Ovary (tissue), 9 donors: Measurements from ENCODE around the gene PPP1R37. TPM values are rescaled to one million over a fixed set of nuclear protein-coding genes. Genes with fewer than 3 reads are reported as not detected.

Source experiments
- DNase-seq, 5 donors: peaks; one replicate each; pipeline ENCODE4 v3.0.0-alpha.2; 2019 to 2020
- H3K27ac ChIP-seq, 2 donors: fragments of 200-600 bp; one replicate each; pipeline versions ENCODE4 v1.5.1 to v1.8.0; 2019 to 2022
- H3K27me3 ChIP-seq: fragments of 200-600 bp; one replicate; pipeline ENCODE4 v1.8.0; 2022
- H3K36me3 ChIP-seq: fragments of 200-600 bp; sonication (generic); one replicate; pipeline ENCODE4 v1.5.1; 2019
- H3K4me1 ChIP-seq: one replicate; pipeline ENCODE4 v1.8.1; 2013; ENCODE audit warnings: mild to moderate bottlenecking, moderate library complexity; ENCODE audit not compliant: insufficient read depth
- H3K4me3 ChIP-seq: fragments of 200-600 bp; sonication (generic); one replicate; pipeline ENCODE4 v1.5.1; 2017
- H3K9me3 ChIP-seq, 2 donors: fragments of 200-600 bp in 1 of 2; sonication (generic) in 1 of 2; one replicate each; pipeline versions ENCODE4 v1.5.1 to v1.8.1; 2013 to 2019; ENCODE audit warnings: mild to moderate bottlenecking in 1 of 2, moderate library complexity in 1 of 2
- EP300 ChIP-seq: sonication (generic); formaldehyde crosslinking; IDR thresholded peaks from one replicate; pipeline ENCODE4 v1.6.1; 2017; ENCODE audit warnings: antibody characterized with exemption
- POLR2A ChIP-seq: fragments of 450-650 bp; IDR thresholded peaks from one replicate; pipeline ENCODE4 v1.6.1; 2017; ENCODE audit warnings: antibody characterized with exemption, mild to moderate bottlenecking, moderate library complexity
- WGBS, 3 donors: extraction: QIAGEN DNeasy Blood & Tissue Kit in 1 of 3; methylation state at CpG; one replicate each; pipeline versions ENCODE4 v1.1.5 to v1.1.7; 2013 to 2017; 5-methylcytosine and 5-hydroxymethylcytosine counted together
- intact Hi-C, 4 donors: fragments of 100-400 bp; cut with DNase I; formaldehyde crosslinking; loops; one replicate each; pipeline versions ENCODE4 v1.11.0 to v1.15.1; 2022 to 2023
- polyA plus RNA-seq, 2 donors: library from polyadenylated mRNA; stranded (reverse); fragments of 200-250 nt in 1 of 2; fragments of 350-450 nt in 1 of 2; fragmentation: Illumina TruSeq in 1 of 2; extraction: RNeasy Lipid Tissue Mini Kit (QIAGEN cat#74804) in 1 of 2; gene quantifications; one replicate each; pipeline ENCODE4 v1.2.3, GENCODE V29; 2013 to 2014
- total RNA-seq, 7 donors: library from RNA; depleted of rRNA in 2 of 7; stranded (reverse); fragments of >200 nt in 2 of 7; fragmentation: NEBNext Ultra II Directional in 3 of 7; extraction: Animal tissue kit (Norgen Biotek cat#: 25700) in 3 of 7; gene quantifications; one replicate each; pipeline versions ENCODE4 v1.1.0 to v1.2.4, GENCODE V29; 2016 to 2023
- TF ChIP-seq, protein P1 (sequence below), 3 donors: fragments of 450-650 bp in 2 of 3; fragments of 200-600 bp in 1 of 3; IDR thresholded peaks; one replicate each; pipeline versions ENCODE4 v1.5.1 to v1.8.0; 2016 to 2022; ENCODE audit warnings: antibody characterized with exemption in 3 of 3, mild to moderate bottlenecking in 1 of 3
- donor health status: DM: no; HTN: no; CAD: no; lungs with moderate emphysema.
- donor health status: DM: no; HTN: no; CAD: no.
- donor health status: Bipolar disorder and iron deficiency.
- donor health status: DM: yes; HTN: yes; CAD: no.
- donor health status: DM: no; HTN: no; CAD: no.
- donor health status: DM: yes; HTN: yes; CAD: no.

Gene PPP1R37
- total and polyA plus RNA-seq, 9 donors = 5.5 to 28.4 (median 20.2) TPM

DNA sequence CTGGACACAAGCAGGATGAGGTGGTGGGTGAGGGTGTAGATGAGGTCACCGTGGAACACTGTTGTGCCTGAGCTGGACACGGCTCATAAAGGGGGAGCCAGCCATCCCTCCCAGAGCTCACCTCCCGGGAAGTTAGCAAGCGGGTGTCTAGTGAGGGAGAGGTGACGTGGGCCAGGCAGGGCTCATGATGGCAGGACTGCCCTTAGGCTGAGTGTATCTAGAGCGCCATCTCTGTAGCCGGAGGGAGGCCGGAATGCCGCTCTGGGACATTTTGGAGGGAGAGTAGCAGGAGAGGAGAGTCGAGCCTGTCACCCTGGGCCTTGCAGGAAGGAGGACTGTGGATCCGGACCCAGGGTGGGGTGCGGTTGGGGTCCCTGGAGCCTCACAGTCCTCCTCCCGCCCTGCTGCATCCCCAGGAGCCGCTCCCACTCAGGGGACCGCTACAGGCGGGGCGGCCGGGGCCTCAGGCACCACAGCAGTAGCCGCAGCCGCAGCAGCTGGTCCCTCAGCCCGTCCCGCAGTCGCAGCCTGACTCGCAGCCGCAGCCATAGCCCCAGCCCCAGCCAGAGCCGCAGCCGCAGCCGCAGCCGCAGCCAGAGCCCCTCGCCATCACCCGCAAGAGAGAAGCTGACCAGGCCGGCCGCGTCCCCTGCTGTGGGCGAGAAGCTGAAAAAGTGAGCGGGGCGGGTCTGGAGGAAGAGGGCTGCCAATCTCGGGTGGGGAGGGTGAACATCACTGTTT, 25.9 kb upstream of the PPP1R37 start:
- Histone ChIP-seq H3K4me3 (no peak overlapping the region), H3K27ac (no peak overlapping the region), H3K4me1 (no peaks in the 10 kb centered on the region), H3K9me3 (no peaks in the 10 kb centered on the region), H3K27me3 (no peaks in the 10 kb centered on the region), H3K36me3 (peaks cover 4% of the 10 kb centered on the region)
- no peak for TF ChIP-seq POLR2A
- TF ChIP-seq EP300 = no peak
- TF ChIP-seq, protein P1, sequence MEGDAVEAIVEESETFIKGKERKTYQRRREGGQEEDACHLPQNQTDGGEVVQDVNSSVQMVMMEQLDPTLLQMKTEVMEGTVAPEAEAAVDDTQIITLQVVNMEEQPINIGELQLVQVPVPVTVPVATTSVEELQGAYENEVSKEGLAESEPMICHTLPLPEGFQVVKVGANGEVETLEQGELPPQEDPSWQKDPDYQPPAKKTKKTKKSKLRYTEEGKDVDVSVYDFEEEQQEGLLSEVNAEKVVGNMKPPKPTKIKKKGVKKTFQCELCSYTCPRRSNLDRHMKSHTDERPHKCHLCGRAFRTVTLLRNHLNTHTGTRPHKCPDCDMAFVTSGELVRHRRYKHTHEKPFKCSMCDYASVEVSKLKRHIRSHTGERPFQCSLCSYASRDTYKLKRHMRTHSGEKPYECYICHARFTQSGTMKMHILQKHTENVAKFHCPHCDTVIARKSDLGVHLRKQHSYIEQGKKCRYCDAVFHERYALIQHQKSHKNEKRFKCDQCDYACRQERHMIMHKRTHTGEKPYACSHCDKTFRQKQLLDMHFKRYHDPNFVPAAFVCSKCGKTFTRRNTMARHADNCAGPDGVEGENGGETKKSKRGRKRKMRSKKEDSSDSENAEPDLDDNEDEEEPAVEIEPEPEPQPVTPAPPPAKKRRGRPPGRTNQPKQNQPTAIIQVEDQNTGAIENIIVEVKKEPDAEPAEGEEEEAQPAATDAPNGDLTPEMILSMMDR (IDR thresholded peaks at IDR 0.05) = no peak
- 91 to 92% (median 91%) methylated on average over 35 to 38 of the region's 38 CpGs for WGBS, 3 donors
- DNase-seq = no peak
- intact Hi-C loops = no loop called here

DNA sequence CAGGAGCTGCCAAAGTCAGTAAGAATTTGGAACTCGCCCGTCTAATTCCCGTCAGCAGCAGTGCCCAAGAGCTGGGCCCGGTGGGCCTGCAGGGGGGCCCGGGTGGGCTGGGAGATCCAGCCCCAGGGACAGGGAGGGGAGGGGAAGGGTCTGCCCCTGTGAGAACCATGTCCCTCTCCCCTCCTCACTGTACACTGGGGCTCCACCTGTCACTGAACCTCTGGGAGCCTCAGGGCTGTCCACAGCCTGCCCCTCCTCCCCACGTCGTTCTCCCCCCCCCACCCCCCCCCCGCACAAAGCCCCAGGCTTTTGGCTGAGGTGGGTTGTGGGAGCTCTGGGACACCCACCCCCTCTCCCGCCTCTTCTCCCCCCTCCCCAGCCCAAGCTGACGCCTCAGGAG, 24.9 kb upstream of the PPP1R37 start:
- intact Hi-C loops = no loop called here
- 74 to 82% (median 75%) methylated on average over 9 to 10 of the region's 10 CpGs for WGBS, 3 donors

DNA sequence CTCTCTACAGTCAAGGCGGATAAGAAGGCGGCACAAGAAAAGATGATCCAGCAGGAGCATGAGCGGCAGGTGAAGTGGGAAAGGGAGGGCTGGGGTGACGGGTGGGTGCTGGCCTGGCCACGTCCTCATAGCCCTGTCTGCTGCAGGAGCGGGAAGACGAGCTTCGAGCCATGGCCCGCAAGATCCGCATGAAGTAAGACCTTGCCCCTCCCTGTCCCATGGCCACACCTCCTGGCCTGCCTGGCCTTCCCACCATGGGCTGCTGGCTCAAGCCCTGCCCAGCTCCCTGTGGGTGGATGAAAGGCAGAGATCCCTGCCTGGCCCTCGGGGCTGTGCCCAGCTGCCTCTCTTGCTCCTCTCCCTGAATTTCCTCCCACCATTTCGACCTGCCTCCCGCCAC, 23.9 kb upstream of the PPP1R37 start:
- Histone ChIP-seq H3K27ac (no peak overlapping the region), H3K36me3 (peaks cover under 1% of the 10 kb centered on the region), H3K27me3 (no peaks in the 10 kb centered on the region), H3K9me3 (no peaks in the 10 kb centered on the region), H3K4me3 (no peak overlapping the region), H3K4me1 (no peaks in the 10 kb centered on the region)
- WGBS, 3 donors = 74 to 78% (median 75%) methylated on average over 13 of the region's 13 CpGs
- no peak for DNase-seq
- TF ChIP-seq POLR2A (no peak), EP300 (no peak)
- TF ChIP-seq, protein P1 (IDR thresholded peaks at IDR 0.05) = no peak
- intact Hi-C loops = no loop called here

More for the DNA sequence above, 24.9 kb upstream of the PPP1R37 start:
- Histone ChIP-seq H3K27ac (no peak overlapping the region), H3K36me3 (peaks cover 4% of the 10 kb centered on the region), H3K4me1 (no peaks in the 10 kb centered on the region), H3K9me3 (no peaks in the 10 kb centered on the region), H3K4me3 (no peak overlapping the region), H3K27me3 (no peaks in the 10 kb centered on the region)
- TF ChIP-seq, protein P1 (IDR thresholded peaks at IDR 0.05) = no peak
- TF ChIP-seq POLR2A (no peak), EP300 (no peak)
- DNase-seq = no peak

GRCh38 chr19:45070214-45070613, 22.8 kb upstream of the PPP1R37 start:
- intact Hi-C loops = no loop called here
- H3K9me3 ChIP-seq = no peaks in the 10 kb centered on the region
- no peak for DNase-seq
- no peaks in the 10 kb centered on the region for H3K36me3 ChIP-seq
- no peak overlapping the region for H3K27ac ChIP-seq
- no peak overlapping the region for H3K4me3 ChIP-seq
- no peaks in the 10 kb centered on the region for H3K4me1 ChIP-seq
- TF ChIP-seq, protein P1 (IDR thresholded peaks at IDR 0.05) = no peak
- TF ChIP-seq EP300 = no peak
- no peak for TF ChIP-seq POLR2A
- no peaks in the 10 kb centered on the region for H3K27me3 ChIP-seq
- WGBS, 3 donors = 79 to 86% (median 81%) methylated on average over 6 of the region's 6 CpGs
